HG02642 (cell line): ENCODE measurements around the gene SLC35F5.
"Not testable (repeated sequence)": the region's sequence is repeated elsewhere in the genome, so short reads cannot be mapped to it uniquely, and the experiment has no call there.

Experiments used
- ATAC-seq: cut with Tn5 transposase; IDR thresholded peaks from one replicate; pipeline ENCODE4 v1.9.1; 2021; ENCODE audit warnings: mild to moderate bottlenecking; ENCODE audit not compliant: unreplicated experiment, poor library complexity

SLC35F5 gene

DNA sequence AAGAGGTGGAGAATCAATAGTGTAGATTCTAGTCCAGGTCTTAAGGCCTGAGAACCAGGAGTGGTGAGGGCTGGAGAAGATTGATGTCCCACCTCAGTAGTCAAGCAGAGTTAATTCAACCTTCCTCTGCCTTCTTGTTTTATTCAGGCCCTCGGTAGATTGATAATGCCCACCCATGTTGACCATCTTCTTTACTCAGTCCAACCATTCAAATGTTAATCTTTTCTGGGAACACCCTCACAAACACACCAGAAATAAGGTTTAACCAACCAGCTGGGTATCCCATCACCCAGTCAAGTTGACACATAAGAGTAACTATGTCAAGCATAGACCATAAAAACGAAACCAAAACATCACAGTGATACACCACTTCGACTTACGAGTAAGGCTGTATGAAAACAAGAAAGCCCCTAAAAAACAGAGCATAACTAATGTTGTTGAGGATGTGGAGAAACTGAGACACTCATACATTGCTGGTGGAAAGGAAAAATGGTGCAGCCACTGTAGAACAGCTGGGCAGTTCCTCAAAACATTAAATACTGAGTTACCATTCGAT lies 57.5 kb downstream of the SLC35F5 start:
- ATAC-seq = peak; percentile 69

DNA sequence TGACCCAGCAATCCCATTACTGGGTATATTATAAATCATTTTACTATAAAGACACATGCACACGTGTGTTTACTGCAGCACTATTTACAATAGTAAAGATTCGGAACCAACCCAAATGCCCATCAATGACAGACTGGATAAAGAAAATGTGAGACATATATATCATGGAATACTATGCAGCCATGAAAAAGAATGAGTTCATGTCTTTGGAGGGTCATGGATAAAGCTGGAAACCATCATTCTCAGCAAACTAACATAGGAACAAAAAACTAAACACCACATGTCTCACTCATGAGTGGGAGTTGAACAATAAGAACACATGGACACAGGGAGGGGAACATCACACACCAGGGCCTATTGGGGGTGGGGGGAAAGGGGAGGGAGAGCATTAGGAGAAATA lies 58.2 kb downstream of the SLC35F5 start:
- ATAC-seq = not testable (repeated sequence)

DNA sequence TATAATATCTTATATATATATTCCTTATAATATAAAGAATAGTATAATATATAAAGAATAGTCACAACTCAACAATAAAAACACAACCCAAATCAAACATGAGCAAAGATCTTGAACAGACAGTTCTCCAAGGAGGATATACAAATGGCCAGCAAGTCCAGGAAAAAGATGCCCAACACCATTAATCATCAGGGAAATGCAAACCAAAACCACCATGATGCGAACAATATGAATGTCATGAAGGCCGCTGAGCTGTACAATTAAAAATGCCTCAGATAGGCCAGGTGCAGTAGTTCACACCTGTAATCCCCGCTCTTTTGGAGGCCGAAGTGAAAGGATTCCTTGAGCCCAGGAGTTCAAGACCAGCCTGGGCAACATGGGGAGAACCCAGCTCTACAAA lies 58.9 kb downstream of the SLC35F5 start:
- ATAC-seq = no peak

DNA sequence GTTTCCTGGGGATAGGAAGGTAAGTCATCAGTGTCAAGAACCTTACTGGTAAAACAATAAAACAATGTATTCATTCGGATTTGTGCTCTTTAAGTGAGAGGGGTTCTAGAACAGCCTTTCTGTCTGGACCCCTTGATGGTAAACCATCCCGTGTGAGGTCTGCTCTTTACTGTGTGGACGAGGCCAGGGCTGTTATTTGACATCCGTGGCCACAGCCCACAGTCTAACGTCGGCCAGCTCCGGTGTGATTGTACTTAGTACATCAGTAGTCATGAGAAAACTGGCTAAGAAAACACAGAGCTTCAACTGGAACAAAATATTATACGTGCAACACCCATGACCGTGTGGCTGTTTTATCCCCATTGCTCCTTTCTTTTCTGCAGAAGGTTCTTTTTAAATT lies 62.0 kb downstream of the SLC35F5 start:
- no peak for ATAC-seq

DNA sequence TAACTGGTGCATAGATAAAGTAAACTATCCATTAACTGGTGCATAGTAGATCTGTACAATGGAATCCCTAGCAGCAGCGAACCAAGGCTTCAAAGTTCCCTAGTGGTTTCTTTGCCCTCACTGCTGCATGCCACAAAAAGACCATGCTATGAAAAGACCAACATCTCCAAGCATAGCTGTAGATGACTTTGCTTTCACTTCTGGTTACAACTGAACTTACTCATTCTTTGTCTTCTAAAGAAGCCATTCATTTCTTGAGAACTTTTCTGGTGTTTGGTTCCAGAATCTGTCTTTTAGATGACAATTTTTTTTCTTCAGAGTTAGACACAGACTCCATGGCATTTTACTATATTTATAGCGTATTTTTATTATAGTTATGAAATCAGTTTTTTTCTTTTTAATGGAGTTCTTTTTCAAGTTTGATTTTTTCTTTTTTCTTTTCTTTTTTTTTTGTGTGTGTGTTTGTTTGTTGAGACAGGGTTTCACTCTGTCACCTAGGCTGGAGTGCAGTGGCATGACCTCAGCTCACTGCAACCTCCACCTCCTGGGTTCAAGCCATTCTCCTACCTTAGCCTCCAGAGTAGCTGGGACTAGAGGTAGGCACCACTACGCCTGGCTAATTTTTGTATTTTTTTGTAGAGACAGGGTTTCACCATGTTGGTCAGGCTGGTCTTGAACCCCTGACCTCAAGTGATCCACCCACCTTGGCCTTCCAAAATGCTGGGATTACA lies 63.6 kb downstream of the SLC35F5 start:
- ATAC-seq = peak; percentile 67

DNA sequence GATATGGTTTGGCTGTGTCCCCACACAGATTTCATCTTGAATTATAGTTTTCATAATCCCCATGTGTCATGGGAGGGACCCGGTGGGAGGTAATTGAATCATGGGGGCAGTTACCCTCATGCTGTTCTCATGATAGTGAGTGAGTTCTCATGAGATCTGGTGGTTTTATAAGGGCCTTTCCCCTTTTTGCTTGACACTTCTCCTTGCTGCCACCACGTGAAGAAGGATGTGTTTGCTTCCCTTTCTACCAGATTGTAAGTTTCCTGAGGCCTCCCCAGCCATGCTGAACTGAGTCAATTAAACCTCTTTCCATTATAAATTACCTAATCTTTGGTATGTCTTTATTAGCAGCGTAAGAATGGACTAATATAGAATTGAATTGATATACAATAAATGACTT lies 65.6 kb downstream of the SLC35F5 start:
- ATAC-seq = not testable (repeated sequence)

DNA sequence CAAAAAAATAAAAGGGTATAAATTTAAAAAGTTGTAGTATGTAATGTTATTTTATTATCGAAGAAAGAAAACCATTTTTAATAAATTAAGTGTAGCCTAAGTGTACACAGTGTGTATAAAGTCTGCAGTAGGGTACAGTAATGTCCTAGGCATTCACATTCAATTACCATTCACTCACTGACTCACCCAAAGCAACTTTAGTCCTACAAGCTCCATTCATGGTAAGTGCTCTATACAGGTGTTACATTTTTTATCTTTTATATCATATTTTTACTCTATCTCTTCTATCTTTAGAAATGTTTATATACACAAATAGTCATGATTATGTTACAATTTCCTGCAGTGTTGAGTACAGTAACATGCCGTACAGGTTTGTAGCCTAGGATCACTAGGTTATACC lies 69.9 kb downstream of the SLC35F5 start:
- no peak for ATAC-seq

DNA sequence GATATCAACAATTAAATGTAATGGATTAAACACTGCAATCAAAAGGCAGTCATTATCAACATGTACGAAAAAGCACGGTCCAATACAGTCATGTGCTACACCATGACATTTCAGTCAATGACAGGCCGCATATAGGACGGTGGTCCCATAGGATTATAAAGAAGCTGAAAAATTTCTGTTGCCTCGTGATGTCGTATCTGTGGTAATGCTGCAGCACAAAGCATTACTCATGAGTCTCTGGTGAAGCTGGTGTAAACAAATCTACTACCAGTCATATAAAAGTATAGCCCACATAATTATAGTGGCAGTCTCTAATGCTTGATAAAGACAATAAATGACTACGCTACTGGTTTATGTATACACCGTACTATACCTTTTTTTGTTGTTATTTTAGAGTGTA lies 71.0 kb downstream of the SLC35F5 start:
- ATAC-seq = no peak

DNA sequence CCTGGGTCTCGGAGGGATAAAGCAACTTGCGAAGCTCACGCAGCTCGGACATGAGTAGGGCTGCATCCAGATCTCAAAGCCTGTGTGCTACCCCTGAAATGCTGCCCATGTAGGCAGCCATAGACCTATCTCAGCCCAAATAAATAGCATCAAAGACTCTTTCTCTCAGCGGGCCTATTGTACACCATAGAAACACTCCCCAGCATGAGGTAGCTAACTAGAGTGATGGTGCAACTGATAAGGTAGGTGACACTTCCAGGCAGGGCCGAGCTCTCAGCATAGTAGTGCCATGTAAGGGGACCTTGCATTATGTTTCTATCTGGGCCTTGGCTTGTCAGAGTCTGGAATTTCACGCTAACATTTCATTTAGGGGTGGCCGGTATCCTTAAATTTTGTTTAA lies 77.0 kb downstream of the SLC35F5 start:
- no peak for ATAC-seq

DNA sequence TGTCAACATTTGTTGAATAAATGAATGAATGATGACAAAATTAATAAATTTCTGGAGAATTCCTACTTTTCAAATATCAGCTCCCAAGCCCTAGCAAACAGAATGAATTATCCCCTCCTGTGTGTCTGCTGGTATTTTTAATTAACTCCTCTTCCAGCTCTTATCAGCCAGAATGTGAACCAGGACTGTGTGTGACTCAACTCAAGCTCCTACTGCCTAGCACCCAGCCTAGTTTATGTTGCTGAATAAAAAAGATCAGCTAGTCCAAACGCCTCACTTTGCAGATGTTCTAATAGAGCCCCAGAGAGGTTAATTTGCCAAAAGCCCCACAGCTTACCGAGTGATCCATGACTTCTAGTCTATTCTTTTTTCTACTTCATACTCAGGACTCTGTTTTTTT lies 79.1 kb downstream of the SLC35F5 start:
- no peak for ATAC-seq

DNA sequence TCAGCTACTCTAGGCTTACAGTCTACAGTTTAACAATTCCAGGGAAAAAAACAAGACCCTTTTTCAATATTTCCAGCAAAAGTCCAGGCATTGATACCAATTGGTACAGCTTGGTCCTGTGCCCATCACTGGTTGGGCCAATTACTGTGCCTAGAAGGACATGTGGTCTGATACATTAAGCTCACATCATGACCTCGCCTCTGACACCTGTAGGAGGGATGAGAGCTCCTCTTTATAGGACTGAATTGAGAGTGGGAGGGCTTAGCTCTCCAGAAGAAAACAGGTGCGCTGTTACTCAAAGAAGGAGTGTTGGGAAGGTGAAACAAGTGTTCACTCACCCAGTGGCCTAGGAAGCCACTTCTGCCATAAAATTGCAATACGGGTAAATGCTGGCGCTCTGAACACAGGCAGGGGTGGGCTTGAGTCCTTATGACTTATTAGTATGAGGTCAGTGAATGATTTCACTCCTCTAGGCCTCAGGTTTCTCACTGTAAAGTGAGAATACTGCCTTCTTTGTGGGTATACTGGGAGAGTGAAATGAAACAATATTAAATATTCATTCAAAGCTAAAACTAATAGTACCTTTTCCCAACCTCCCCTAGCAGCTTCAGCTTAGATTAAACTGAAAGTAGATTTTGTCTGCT lies 79.7 kb downstream of the SLC35F5 start:
- no peak for ATAC-seq

DNA sequence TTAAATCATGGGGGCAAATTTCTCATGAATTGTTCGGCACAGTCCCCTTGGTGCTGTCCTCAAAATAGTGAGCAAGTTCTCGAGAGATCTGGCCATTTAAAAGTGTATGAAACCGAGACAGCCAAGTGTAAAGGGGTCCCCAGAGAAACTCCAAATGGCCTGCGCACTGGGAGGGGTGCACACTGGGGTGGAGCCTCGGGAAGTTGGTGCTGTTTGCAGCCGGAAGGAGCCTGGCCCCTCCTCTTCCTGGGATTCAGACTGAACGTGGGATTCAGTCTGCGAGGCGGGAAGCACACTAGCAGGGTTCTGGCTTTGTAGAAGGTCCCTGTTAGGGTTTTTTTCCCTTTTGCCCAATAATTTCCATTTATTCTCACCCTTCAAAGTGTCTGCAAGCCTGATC lies 80.6 kb downstream of the SLC35F5 start:
- ATAC-seq = no peak

DNA sequence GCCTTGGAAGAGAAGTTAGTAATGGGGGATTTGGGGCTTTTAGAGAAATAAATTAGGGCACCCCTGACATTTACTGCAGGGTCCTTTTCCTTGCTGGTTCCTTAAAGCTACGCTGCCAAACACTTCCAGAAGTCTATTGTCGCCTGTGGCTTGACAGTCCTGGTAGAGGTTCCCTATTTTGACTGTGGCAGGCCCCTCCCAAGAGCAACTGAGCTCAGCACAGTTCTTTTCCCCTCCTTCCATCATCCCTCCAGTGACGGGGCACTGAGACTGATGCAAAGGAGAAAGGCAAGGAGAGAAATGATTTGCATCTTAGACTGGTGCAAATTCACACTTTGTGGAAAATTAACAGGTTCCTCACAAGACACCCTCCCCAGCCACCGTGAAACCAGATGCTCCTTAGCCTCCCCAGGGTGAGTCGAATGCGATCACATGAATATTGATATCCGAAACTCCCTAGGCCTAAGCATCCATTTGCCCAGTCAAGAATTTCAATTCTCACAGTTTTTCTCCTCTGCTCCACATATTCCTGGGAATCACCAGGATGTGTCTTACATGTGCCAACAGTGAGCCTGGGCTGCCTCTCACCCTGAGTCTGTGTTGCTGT lies 84.0 kb downstream of the SLC35F5 start:
- ATAC-seq = no peak

DNA sequence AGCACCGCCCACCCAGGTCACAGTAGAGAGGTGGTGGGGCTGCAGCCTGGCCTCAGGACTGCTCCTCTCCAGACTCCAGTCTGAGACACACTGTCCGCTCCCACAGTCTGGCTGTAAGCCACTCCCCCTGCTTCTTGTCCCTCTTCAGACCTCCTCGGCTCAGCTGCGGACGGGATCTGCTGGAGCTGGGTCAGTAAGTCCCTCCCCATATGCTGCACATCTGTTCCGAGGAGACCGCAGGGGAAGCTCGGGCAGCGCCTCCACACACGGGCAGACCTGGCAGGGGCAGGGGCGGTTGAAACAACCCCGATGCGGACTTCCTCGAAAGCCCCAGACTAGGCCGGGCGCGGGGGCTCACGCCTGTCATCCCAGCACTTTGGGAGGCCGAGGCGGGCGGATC lies 87.4 kb downstream of the SLC35F5 start:
- ATAC-seq = not testable (repeated sequence)

DNA sequence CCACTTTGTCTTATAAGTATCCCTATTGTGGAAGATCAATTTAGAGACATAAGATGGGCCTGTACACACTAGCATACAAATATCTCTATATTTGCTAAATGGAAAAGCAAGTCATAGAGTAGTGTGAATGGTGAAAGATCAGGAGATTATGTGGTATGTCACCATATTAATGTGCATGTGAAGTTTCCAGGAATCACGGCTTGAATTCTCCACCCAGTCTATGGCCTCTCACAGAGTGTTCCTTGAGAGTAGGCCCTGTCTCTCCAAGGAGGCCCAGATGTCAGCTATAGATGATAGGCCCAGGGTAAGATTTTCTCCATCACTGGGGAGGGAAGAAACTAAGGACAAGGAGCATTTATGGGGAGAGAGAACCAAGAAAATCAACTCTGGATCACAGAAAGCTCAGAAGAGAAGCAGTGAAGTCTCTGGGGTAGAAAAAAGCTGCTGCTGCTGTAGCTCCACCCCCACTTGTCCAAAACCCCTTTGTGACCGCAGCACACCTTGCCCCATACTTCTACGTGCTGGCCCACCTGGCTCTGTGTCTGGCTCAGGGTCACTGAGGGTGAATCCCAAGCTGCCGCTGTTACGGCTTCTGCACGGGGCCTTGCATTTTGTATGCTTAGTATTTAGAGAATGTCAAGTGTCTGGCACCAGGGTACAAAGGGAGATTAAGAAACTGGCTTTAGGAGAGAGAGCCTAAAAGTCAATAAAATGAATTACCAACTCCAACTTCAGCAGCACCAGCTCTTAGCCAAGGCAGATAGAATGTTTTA lies 91.5 kb downstream of the SLC35F5 start:
- ATAC-seq = not testable (repeated sequence)

DNA sequence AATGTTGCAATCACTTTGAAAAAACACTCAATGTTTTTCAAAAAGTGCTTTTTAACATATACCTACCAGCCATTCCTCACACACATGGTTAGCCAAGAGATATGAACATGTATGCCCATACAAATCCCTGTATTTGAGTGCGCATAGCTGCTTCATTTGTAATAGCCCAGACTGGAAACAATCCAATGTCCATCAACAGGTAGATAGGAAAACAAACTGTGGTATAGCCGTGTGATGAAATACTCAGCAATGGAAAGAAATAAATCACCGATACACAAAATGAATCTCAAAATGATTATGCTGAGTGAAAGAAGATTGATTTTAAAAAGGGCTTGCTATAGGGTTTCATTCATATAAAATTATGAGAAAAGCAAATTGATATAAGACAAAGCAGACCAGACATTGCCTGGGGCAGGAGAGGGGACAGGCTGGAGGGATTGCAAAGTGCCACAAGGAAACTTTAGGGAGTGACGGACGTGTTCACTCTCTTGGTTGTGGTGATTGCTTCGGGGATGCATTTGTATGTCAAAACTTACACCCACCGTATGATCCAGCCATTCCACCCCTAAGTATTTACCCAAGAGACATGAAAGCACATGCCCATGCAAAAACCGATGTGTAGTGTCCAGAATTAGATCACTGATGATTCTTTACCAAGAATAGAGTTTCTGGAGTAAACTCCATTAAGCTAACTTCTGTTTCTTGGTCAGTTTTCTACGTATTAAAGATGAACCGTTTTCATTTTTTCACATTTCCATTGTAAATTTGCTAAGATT lies 93.0 kb downstream of the SLC35F5 start:
- not testable (repeated sequence) for ATAC-seq
